Esophagus mucosa (tissue), 1 donor: ENCODE measurements around the gene PXDN. TPM values are rescaled to one million over a fixed set of nuclear protein-coding genes. Genes with fewer than 3 reads are reported as not detected.

ENCODE experiments used
- ATAC-seq: fragments of 200-7000 bp; cut with Tn5 transposase; one replicate; pipeline ENCODE4 v1.9.1; 2020
- total RNA-seq: library from RNA; stranded (reverse); gene quantifications from one replicate; pipeline ENCODE4 v1.2.4, GENCODE V29; 2023
- donor health status: DM: yes; HTN: yes; CAD: no.

Gene PXDN
- total RNA-seq, 1 donor from 2014 or later: 7.1 TPM

DNA sequence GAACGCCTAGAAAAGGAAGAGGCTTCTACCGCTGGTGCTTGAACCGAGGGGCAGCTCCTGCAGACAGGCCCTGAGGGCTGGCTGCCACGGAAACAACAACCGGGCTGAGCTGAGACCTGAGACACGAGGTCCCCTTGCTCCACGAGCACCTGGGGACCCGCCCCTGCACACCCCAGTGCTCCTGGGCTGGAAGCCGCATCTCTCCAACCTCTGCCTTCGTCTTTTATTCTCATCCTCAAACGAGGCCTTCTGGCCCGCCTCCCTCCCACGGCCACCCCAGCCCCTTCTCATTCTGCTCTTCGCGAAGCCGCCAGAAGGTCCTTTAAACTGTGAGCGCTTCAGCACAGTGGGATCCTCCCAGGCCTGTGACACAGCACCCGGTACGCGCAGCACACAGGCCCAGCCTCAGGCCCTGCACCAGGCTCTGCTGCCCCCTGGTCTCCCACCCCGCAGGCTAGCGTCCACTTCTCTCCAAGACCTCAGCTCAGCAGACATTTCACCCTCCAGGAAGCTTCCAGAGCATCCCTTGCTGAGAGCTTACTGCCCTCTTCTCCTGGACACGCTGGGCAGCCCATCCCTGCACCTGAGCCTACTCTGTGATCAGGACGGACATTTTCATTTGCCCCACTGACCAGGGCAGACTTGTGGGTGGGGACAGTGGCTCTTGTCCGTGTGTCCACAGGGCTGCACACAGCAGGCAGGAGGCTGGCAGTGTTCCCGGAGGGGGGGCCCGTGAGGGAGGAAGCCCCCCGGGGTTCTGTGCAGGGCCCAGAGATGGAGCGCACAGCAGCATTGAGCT lies 149.7 kb downstream of the PXDN start:
- no peak for ATAC-seq

DNA sequence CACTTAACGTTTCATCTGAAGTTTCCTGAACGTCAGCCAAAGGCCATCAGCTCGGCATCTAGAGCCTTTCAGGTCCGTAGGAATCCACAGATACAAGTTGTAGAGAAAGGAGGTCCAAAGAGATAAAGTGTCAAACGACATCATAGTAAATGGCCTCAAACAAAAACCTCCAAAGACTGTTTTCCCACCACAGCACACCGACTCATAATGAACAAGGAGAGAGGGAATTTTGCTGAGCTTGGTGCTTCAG lies 150.3 kb downstream of the PXDN start:
- ATAC-seq: no peak

DNA sequence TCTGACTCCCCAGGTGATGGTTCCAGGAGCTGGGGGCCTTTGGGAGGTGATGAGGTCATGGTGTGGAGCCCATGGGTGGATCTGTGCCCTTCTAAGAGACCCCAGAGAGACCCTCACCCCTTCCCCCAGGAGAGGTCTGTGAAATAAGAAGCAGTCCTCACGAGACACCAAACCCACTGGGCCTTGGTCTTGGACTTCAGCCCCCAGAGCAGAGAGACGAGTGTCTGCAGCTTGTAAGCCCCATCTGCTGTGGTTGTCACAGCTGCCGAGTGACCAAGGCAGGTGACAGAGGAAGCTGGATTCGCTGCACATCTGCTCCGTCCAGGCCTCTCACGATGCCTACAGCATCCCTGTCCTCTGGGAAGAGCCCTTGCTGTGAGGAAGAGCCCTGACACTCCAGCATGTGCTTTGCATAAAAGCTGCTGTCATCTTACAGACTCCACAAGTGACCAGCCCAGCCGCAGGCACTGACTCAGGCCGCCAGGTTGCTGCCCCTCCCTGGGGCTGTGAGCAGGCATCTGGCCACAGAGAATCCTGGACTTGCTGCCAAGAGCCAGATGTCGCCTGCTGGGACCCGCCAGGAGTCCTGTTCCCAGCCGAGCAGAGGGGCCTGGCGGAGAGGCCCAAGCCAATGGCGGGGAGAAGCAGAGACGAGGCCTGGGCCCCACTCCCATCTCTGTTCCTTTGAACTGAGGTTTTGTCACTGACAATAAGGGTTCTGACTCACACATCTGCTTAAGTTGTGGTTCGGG lies 150.8 kb downstream of the PXDN start:
- ATAC-seq: peak; percentile 57

DNA sequence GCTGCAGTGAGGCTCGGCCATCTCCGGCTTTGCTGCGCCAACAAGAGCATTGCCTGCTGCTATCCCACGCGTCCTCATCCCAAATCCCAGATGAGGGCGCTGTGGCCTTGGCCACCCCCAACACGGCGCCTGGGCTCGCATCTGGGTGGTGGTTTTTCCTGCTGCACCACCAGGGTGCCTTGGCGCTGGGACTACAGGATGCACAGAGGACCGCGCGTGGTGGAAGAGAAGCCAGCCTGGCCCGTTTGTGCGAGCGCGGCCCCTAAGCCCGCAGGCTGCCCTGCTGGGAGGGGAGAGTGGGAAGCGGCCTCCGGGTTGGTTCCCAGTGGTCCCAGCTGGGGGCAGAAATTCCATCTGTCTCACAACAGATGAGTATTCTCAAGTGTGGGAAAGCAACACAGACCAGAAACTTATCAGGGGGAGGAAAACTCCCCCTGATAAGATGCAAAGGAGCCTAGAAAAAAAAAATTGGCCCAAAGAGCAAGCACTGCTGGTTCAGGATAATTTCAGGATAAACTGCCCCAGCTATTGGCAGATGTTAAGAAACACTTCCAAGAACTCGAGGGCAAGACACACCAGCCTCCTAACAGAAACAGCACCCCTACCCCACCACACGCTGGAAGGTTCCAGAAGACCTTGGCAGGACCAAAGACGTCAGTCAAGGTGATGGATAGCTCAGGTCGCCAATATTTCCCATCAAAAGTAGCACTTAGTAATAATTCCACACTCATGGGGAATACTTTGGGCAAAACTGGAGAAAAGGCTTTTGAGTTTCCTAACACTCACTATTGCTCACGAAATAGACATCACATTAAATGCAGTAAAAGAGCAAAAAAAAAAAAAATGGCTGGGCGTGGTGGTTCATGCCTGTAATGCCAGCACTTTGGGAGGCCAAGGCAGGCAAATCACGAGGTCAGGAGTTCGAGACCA lies 152.1 kb downstream of the PXDN start:
- peak; percentile 83 for ATAC-seq

DNA sequence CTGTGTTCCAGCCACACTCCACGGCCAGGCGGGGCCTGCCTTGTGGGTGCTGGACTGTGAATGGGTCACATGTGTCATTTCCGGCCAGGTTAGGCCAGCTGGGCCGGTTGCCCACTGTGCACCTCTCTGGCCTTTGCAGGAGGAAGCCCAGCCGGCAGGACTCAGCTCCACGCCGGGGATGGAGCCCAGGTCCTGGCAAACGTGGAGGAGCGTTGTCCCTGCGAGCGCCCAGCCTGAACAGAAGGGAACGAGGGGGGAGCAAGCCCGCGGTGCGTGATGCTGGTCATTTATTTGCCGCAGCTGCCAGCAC lies 152.9 kb downstream of the PXDN start:
- ATAC-seq: peak; percentile 10

DNA sequence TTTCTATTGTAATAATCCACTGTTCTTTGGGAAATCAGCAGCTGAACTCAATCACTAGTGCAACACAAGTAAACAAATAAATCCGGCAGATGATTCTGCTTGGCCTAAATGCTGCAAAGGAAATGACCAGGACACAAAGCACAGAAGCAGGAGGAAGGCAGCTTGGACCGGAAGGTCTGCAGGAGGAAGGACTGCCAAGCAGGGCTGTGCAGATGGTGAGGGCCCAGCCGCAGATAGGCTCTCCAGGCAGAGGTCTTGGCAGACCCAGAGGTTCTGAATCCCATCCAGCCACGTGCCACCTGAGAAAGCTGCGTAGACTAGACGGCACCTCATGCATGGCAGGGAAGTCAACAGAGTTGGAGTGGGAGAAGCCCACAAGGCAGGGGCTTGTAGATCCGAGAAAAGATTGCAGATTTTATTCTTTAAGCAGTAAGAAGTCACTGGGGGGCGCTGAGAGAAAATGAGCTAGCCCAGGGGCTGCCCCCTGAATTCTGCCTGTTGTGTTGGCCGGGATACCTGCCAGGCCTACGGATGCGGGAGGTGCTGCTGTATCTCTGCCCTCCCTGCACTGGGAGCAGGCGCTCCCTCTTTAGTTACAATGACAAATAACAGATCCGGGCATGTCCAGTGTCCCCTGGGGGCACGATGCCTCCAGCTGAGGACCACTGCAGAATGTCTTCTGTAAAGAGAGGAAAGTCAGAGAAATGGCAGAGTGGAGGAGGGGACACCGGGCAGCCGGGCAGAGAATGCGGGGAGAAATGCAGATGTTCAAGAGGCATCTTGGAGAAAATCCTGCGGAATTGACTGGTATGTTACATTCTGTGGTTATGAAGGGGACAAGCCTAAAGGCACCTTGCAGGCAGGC lies 153.5 kb downstream of the PXDN start:
- no peak for ATAC-seq

DNA sequence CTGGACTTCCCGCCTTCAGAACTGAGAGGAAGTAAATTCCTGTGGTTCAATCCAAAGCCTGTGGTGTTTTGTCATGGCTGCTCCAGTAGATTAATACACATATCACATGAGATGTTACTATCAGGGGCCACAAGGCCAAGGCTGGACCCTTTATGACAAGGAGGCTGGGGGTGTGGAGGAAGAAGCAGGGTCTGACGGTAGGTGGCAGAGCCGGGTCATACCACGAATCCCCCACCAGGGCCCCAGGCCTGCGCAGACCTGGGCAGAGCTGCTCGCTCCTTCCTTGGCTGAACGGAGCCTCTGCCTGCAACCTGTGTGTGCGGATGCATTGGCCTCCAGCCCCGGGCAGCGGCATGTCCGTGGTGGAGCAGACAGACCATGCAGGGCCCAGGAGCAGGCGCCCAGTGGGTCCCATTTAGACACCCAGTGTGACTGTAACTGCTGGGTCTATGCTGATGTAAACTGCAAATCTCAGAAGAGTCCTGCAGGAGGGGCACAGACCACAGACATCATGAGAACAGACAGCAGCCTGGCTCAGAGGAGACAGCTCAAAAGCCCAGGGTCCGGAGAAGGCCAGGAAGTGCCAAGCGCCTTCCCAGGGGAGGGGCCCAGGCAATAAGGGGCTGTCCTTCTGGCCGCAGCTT lies 155.2 kb downstream of the PXDN start:
- ATAC-seq: no peak

DNA sequence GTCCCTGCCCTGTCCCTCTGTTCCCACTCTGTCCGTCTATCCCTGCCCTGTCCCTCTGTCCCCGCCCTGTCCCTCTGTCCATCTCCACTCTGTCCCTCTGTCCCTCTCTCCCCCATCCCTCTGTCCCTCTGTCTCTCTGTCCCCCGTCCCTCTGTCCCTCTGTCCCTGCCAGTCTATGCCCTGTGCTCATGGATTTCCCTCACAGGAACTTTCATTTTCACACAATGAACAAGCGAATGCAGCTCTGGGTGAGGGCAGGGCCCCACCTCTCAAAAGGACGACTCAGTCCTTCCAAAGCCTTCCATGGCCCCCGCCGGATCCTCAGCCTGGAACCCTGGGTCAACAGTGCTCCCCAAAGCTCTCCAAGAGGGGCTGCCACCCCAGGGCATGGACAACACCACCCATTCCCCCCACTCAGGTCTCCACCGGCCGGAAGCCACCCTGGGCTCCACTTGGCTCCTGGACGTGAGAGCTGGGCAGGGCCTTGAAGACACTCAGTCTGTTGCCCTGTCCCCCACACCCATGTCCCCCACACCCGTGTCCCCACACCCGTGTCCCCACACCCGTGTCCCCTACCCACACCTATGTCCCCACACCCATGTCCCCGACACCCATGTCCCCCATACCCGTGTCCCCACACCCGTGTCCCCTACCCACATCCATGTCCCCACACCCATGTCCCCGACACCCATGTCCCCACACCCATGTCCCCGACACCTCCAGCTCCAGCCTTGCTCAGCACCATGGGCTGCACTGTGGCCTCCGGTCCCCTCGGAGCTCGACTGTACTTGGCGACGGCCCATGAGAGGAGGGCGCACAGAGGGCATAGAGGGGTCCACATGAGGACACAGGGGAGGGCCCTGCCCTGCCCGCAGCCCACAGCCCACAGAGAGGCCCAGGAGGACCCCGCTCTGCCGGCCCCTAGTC lies 156.0 kb downstream of the PXDN start:
- ATAC-seq: no peak

DNA sequence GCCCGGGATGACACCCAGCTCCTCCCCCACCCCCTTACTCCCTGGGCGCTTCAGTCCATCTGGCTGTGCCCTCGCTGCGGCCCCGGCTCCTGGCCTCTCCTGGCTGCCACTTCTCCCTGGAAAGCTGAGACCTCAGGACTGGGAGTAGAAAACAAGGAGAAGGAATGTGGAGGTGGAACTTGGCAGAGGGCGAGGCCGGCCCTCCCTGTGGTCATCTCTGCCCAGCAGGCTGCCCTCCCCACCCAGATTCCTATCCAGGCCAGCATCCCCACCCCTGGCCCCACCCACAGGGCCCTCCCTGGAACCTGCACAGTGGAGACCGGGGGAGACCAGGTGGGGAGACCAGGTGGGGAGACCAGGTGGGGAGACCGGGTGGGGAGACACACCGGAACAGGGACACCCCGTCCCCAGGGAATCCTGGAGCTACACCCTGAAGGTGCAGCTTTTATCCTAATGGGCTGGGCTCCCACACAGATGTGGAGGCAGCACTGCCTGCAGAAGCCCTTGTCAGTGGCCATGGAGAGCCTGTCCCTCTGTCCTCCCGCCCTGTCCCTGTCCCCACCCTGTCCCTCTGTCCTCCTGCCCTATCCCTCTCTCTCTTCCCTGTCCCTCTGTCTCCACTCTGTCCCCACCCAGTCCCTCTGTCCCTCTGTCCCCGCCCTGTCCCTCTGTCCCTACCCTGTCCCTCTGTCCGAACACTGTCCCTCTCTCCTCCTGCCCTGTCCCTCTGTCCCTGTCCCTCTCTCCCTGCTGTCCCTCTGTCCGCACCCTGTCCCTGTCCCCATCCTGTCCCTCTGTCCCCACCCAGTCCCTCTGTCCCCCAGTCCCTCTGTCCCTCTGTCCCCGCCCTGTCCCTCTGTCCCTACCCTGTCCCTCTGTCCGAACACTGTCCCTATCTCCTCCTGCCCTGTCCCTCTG lies 157.1 kb downstream of the PXDN start:
- ATAC-seq: no peak

DNA sequence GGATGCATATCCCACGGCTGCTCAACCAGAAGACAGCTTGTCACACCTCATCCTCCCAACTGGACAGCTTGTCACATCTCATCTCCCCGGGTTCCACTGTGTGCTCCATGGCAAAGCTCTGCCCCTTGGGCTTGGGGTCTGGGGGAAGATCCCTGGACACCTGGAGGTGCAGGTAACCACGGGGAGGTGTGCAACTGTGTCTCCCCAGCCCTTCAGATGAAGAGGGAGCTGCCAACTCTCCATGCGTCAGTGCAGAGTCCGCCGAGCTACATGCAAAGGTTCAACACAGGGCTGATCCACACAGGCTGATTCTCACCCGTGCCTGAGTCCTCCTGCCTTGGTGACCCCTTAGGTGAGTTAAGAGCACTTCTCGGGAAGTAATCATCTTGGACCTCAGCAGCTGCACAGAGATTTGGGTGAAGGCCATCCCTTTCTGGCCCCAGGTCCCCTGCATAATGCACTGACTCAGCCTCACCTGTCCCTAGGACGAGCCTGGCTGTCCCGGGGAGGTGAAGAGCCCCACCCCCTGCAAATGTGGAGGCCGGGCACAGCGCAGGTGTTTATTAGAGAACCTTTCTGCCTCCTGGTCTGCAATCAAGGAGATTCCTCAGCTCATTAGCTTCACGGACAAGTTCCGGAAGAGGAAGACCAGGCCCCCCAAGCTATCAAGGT lies 157.9 kb downstream of the PXDN start:
- no peak for ATAC-seq

DNA sequence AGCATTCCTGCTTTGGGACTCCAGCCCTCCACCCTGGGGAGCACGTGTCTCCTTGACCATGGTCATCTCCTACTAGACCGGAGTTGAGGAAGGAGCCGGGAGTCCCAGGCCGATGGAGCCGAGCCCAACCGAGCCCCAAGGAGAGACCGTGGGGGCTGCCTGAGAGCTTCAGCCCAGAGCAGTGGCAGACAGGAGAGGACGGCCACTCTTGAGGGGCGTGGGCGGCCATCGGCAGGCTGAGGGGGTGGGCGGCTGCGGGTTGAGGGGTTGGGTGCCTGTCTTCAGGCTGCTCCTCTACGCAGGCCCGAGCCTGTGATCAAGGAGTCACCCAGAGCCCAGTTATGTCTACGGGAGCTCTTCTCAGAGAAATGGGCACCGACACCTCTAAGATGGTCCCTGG lies 158.7 kb downstream of the PXDN start:
- ATAC-seq: no peak

DNA sequence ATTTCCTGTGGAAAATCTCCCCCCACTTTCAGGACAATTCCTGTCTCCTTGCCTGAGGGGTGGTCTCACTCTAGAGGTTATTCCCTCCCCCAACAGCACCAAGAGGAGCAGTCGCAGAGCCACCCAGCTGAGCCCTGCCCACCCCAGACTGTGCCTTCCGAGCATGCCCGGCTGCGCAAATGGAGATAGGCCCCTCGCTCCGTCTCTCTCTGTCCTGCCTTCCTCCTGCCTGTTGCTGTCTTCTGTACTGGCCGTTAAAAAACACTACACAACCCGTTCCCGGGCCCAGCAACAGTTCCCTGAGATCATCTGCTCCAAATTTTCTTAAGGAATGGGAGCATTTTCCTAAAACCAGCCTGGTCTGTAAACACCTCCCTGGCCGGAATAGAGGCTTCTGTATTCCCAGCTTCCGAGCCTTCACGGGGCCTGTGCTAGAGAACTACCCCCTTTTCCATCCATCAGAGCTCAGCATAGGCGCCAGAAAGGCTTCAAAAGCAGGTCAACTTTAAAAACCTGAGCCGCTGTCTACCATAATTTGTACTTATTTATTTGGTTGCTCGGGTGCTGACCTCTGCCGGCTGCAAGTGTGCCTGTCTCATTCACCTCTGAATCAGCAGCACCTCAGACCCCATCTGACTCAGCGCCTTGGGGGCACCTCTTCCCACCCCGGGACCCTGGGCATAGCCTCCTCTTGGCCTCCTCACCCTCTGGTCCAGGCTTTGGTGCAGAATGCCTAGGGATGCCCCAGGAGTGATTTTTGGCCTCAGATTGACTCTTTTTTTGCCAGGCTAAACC lies 159.4 kb downstream of the PXDN start:
- no peak for ATAC-seq

DNA sequence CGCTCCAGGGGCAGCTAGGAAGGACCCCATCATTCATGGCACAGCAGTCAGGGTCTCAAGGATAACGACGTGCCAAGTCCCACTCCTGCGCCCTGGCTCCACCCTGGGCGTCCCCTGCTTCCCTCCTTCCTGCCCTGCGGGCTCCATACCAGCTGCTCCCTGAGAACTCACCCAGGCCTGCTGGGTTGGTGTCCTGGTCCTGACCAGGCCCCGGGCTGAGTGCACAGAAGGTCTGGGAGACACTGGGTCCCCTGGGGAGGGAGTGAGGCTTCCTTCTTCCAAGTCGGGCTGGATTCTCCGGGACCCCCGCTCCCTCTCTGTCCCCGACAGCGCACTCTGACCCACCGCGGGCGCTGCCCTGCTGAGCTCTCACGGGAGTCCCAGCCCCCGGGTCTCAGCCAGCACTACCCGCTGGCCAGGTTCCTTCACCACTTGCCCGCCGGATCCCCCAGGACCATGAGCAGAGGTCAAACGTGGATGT lies 160.2 kb downstream of the PXDN start:
- no peak for ATAC-seq

DNA sequence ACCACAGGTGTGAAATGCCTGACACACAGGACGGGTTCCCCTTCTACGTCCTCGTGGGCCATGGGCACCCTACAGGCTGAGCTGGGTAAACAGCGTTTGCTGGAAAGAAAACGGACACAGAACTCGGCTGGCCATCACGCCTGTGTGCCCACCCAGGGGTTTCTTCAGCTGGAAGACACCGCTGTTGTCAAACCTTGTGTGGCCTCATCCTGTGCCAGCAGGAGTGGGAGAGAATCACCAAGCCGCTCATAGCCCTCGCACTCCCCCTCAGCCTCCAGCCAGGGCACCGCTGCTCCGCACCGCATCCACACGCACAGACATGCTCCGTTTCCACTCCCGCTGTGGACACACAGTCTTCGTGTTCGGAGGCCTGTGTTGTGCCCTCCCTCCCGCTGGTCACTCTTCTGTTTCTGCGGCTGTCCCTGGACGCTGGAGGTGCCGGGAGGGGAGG lies 161.4 kb downstream of the PXDN start:
- ATAC-seq: no peak

DNA sequence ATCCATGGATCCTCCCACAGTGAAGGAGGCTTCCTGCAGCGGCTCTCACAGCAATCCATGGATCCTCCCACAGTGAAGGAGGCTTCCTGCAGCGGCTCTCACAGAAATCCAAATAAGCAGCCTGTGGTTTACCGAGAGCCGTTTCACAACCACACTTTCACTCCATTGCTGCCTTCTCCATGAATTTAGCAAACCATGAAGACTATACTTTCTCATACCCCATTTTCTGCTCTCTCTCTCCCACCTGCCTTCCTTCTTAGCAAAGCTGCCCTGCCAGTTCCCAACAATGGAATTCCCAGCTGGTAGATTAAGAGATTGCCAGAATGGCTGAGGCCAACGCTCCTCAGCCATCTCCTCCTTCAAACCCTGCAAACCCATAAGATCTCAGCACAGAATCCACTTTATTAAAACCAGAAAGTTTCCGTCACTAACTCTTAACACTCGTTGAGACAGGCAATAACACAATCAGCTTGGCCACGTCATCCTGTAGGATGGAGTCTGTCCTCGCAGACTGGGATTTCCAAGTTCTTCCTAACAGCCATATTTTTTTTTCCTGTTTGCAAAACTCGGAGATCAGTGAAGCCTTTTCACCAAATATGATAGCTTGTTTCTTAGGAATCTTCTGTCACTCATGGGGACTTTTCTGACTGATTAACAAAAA lies 162.2 kb downstream of the PXDN start:
- ATAC-seq: no peak
